Choroid plexus epithelial cell (primary cell): ENCODE results near the gene SORBS1.
A peak's percentile ranks its signal among the peaks of the same experiment; 100 is the strongest.

Experiments used
- DNase-seq: peaks from one replicate; pipeline ENCODE4 v3.0.0-alpha.2; 2010; ENCODE audit warnings: low read depth
- H3K4me3 ChIP-seq: 2 replicates; pipeline ENCODE4 v1.5.1; 2011; ENCODE audit warnings: low read depth, mild to moderate bottlenecking, control low read depth, low read length, moderate library complexity
- TF ChIP-seq, protein P1 (sequence below): conservative IDR thresholded peaks from 2 replicates; pipeline ENCODE4 v1.5.1; 2011; ENCODE audit warnings: low read depth, mild to moderate bottlenecking, control low read depth, inconsistent platforms, low read length, moderate library complexity

Gene SORBS1

GRCh38 chr10:95573964-95574604 lies 12.9 kb upstream of the SORBS1 start:
- TF ChIP-seq, protein P1, sequence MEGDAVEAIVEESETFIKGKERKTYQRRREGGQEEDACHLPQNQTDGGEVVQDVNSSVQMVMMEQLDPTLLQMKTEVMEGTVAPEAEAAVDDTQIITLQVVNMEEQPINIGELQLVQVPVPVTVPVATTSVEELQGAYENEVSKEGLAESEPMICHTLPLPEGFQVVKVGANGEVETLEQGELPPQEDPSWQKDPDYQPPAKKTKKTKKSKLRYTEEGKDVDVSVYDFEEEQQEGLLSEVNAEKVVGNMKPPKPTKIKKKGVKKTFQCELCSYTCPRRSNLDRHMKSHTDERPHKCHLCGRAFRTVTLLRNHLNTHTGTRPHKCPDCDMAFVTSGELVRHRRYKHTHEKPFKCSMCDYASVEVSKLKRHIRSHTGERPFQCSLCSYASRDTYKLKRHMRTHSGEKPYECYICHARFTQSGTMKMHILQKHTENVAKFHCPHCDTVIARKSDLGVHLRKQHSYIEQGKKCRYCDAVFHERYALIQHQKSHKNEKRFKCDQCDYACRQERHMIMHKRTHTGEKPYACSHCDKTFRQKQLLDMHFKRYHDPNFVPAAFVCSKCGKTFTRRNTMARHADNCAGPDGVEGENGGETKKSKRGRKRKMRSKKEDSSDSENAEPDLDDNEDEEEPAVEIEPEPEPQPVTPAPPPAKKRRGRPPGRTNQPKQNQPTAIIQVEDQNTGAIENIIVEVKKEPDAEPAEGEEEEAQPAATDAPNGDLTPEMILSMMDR = no peak
- DNase-seq = no peak

GRCh38 chr10:95573527-95573926 lies 12.4 kb upstream of the SORBS1 start:
- TF ChIP-seq, protein P1 = no peak
- no peak overlapping the region for H3K4me3 ChIP-seq
- DNase-seq = no peak

More at GRCh38 chr10:95573964-95574604, 12.9 kb upstream of the SORBS1 start:
- H3K4me3 ChIP-seq = no peak overlapping the region

DNA sequence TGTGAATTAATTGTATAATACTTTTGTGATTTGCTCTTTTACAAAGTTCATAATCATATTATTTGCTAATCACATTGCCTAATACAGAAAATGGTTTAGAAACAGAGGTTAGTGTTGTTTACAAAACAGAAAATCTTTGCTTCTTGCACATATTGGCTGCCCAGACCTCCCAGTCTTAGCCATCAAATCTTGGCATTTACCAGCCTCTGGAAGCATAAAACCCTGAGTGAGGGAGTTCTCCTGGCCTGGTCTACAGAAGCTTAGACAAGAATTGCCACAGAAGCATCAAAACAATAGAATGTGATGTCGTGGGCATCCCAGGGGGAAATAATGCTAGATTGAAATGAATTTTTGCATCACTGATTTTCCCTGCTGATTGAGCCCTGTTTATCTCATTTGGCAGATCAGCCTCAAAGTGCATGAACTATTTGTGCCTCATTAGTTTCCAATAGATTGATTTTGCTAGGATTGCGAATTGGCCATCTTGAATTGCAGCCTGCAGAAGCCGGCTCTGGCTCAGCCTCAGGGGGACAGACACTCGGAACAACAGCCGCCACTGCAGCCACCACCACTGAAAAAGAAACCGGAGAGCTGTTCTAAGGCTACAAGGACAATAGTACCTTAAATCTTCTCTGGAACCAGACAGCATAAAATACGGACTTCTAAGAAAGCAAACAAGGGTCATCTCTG lies 11.1 kb upstream of the SORBS1 start:
- TF ChIP-seq, protein P1 = no peak
- H3K4me3 ChIP-seq = no peak overlapping the region
- DNase-seq = no peak

DNA sequence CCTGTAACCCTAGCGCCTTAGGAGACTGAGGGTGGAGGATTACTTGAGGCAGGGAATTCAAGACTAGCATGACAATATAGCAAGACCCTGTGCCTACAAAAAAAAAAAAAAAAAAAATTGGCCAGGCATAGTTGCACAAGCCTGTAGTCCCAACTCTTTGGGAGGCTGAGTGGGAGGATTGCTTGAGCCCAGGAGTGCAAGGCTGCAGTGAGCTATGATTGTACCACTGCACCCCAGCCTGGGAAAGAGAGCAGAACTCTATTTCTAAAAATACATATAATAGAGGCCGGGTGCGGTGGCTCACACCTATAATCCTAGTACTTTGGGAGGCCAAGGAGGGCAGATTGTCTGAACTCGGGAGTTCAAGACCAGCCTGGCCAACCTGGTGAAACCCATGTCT lies 10.2 kb upstream of the SORBS1 start:
- DNase-seq = no peak
- H3K4me3 ChIP-seq = no peak overlapping the region
- TF ChIP-seq, protein P1 = no peak

DNA sequence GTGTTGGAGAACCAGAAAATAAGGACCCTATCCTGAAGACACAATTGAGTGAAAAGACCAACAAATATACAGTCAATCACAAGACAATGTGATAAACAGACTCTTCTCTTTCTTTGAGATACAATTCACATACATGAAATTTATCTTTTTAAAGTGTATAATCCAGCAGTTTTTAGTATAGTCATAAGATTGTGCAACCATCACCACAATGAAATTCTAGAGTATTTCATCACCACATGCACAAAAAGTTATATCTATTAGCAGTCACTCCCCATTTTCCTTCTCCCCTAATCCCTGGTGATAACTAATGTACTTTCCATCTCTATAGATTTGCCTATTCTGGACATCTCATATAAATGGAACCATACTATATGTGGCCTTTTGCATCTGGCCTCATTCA lies 8.2 kb upstream of the SORBS1 start:
- TF ChIP-seq, protein P1 = no peak
- DNase-seq = peak; percentile 22
- H3K4me3 ChIP-seq = no peak overlapping the region

DNA sequence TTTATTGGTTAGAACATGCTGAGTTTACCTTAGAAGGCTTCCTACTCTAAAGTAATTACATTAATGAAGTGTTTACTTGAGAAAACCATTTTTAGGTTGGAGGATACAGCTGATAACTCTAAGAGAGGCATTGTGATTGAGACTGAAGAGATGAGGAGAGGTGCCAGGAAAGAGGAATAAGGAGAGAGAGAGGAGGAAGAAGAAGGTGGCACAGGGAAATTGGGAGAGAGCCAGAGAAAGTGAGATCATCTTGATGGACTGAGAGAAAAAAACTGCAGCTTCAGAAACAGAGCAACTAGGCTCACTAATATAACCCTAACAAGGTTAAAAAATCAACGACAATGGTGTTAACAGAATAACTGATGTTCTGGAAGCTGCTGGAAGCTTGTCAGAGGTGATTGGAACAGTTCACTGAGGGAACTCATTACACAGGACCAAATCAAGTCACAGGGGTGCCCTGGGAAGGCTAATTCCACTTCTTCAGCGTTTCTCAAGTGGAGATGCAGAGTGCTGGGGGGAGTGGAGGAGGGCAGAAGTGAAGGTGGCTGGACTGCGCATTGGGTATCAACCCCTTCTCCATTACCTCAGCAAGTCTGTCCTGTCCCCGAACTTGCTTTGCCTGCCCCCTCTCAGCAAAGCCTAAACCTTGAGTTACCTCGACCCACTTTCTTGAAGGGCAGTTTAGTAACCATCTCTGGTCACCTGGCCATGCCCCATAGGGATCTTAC lies 6.9 kb upstream of the SORBS1 start:
- TF ChIP-seq, protein P1 = no peak
- no peak overlapping the region for H3K4me3 ChIP-seq
- no peak for DNase-seq
